Rectal smooth muscle tissue (tissue), 1 donor: Measurements from ENCODE around the gene NUPR1.
"Not testable (repeated sequence)": the region's sequence is repeated elsewhere in the genome, so short reads cannot be mapped to it uniquely, and the experiment has no call there.

ENCODE experiments used
- H3K27ac ChIP-seq: one replicate; pipeline ENCODE4 v1.7.0; 2013; ENCODE audit warnings: low read depth, low read length, inconsistent platforms
- H3K27me3 ChIP-seq: one replicate; pipeline ENCODE4 v1.7.0; 2013; ENCODE audit warnings: low read length; ENCODE audit not compliant: control insufficient read depth, insufficient read depth
- H3K36me3 ChIP-seq: one replicate; pipeline ENCODE4 v1.7.0; 2013; ENCODE audit warnings: low read length; ENCODE audit not compliant: control insufficient read depth, insufficient read depth
- H3K4me1 ChIP-seq: one replicate; pipeline ENCODE4 v1.7.0; 2013; ENCODE audit warnings: low read length; ENCODE audit not compliant: control insufficient read depth, insufficient read depth
- H3K4me3 ChIP-seq: one replicate; pipeline ENCODE4 v1.7.0; 2013; ENCODE audit warnings: low read length
- H3K9ac ChIP-seq: one replicate; pipeline ENCODE4 v1.7.0; 2013; ENCODE audit warnings: low read length

Gene NUPR1

DNA sequence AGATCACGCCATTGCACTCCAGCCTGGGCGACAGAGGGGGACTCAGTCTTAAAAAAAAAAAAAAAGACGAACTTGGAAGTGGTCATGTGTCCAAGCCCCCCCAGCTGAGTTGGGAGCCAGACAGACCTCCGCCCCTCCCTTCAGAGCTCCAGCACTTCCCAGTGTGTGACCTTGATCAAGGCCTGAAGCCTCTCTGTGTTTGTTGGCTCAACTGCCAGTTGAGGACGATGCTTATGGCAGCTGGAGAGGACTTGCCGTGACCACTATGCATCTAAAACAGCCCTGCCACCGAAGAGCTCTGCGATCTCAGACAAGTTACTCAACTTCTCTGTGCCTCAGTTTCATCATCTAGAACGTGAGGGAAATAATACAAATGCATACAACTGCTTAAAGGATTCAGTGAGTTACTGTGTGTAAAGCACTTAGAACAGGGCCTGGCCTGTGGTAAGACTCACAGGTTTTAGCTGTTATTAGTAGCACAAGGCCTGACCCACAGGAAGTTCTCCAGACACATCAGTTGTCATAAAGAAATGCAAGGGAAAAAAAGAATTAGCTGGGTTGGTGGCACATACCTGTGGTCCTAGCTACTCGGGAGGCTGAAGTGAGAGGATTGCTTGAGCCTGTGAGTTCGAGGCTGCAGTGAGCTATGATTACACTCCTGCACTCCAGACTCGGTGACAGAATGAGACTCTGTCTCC is 25.1 kb downstream of the NUPR1 start:
- no peaks in the 10 kb centered on the region for H3K36me3 ChIP-seq
- no peak overlapping the region for H3K4me3 ChIP-seq
- H3K9ac ChIP-seq = no peak overlapping the region
- H3K27me3 ChIP-seq = no peaks in the 10 kb centered on the region
- H3K27ac ChIP-seq = no peak overlapping the region
- no peaks in the 10 kb centered on the region for H3K4me1 ChIP-seq

DNA sequence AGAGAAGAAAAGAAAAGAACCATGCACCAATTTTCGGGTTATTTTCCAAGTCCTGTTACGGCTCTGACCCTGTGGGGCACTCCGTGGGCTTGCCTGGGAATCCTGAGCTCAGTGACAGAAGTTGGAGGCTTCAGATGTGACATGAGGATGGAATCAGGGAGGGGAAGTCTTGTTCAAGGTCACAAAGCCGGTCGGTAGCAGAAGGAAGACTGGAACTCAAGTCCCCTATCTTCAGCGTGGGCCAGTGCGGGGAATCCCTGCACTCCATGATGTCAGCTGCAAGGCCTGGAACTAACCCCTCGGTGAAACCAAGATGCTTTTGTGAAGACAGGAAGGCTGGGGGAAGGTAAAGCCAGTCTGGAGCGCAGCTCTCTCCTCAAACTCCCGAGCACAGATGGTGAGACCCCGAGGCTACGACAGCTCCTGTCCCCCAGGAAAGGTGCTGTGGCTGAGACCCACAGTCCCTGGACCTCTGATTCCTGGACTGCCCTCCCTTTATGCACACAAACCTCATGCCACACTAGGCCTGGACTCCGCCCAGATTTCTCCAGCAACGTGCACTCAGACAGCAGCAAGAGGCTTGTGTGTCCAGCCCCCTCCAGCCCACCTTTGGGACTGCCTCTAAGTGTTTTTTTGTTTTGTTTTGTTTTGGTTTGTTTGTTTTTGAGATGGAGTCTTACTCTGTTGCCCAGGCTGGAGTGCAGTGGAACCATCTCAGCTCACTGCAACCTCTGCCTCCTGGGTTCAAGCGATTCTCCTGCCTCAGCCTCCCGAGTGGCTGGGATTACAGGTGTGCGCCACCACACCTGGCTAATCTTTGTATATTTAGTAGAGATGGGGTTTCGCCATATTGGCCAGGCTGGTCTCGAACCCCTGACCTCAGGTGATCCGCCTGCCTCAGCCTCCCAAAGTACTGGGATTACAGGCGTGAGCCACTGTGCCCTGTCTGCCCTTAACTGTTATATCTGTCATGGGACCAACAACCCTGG is 26.7 kb downstream of the NUPR1 start:
- Histone ChIP-seq H3K36me3 (no peaks in the 10 kb centered on the region), H3K27me3 (no peaks in the 10 kb centered on the region), H3K4me1 (no peaks in the 10 kb centered on the region), H3K27ac (no peak overlapping the region), H3K4me3 (no peak overlapping the region), H3K9ac (no peak overlapping the region)

DNA sequence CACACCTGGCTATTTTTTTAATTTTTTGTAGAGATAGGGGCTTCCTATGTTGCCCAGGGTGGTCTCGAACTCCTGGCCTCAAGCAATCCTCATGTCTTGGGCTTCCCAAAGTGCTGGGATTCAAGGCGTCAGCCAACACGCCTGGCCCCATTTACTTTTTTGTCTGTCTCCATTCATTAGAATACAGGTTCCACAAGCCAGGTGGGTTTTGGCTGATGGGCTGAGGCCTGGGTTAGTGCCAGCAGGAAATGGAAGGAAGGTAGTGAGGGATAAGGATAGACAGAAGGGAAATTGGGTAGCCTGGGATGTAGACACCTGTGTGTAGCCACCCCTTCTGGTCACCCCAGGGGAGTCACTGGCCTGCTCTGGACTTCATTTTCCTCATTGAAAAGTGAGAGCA is 27.7 kb downstream of the NUPR1 start:
- Histone ChIP-seq H3K27me3 (no peaks in the 10 kb centered on the region), H3K27ac (no peak overlapping the region), H3K36me3 (no peaks in the 10 kb centered on the region), H3K4me3 (no peak overlapping the region), H3K4me1 (no peaks in the 10 kb centered on the region), H3K9ac (no peak overlapping the region)

DNA sequence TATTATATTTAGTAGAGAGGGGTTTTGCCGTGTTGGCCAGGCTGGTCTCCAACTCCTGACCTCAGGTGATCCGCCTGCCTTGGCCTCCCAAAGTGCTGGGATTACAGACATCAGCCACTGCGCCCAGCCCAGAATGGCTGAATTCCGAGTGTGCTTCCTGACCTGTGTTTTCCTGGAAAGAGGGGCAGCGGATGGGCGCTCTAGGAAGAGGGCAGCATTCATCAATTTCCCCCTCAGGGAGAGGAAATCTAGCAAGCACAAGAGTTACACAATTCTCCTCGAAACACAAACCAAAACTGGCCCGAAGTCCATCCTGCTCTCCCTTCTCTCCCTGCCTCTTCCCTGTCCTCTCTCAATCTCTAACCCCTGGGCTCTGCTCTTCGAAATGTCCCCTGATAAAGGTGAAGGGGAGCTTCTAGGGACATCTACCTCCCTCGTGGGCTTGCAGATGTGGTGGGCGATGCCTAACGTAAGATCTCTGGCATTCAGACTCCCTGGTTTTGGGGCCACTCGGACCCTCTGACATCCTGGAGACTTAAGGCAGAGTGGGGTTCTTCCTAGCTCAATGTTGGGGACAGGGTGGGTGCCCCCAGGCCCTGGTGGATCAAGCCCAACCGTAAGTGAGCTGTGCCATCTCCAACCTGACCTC is 33.2 kb downstream of the NUPR1 start:
- Histone ChIP-seq H3K4me3 (no peak overlapping the region), H3K36me3 (no peaks in the 10 kb centered on the region), H3K4me1 (no peaks in the 10 kb centered on the region), H3K27ac (no peak overlapping the region), H3K27me3 (no peaks in the 10 kb centered on the region), H3K9ac (no peak overlapping the region)

DNA sequence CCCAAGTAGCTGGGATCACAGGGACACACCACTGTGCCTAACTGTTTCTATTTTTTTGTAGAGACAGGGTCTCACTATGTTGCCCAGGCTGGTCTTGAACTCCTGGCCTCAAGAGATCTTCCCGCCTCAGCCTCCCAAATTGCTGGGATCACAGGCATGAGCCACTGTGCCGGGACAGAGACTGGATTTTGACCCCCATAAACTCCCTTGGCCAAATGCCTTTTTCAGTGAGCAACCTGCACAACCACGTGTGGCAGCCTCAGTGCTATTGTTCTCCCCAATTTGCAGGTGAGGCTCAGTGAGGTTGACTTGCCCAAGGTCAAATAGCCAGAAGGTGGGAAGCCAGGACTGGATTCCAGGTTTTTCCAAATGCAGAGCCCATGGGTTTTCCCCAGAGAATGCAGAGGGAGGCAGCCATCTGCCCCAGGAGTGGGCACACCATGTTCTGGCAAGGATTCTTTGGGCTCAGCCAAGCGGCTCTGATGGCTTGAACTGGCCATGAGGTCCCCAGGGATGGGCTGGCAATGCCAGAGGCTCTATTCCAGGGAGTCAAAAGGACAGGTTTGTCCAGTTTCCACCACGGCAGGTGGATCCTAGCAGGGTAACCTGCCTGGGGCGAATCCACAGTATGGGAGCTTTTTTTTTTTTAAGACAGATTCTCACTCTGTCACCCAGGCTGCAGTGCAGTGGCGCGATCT is 33.9 kb downstream of the NUPR1 start:
- no peak overlapping the region for H3K4me3 ChIP-seq
- no peak overlapping the region for H3K9ac ChIP-seq
- H3K4me1 ChIP-seq = no peaks in the 10 kb centered on the region
- H3K27me3 ChIP-seq = no peaks in the 10 kb centered on the region
- no peaks in the 10 kb centered on the region for H3K36me3 ChIP-seq
- no peak overlapping the region for H3K27ac ChIP-seq

DNA sequence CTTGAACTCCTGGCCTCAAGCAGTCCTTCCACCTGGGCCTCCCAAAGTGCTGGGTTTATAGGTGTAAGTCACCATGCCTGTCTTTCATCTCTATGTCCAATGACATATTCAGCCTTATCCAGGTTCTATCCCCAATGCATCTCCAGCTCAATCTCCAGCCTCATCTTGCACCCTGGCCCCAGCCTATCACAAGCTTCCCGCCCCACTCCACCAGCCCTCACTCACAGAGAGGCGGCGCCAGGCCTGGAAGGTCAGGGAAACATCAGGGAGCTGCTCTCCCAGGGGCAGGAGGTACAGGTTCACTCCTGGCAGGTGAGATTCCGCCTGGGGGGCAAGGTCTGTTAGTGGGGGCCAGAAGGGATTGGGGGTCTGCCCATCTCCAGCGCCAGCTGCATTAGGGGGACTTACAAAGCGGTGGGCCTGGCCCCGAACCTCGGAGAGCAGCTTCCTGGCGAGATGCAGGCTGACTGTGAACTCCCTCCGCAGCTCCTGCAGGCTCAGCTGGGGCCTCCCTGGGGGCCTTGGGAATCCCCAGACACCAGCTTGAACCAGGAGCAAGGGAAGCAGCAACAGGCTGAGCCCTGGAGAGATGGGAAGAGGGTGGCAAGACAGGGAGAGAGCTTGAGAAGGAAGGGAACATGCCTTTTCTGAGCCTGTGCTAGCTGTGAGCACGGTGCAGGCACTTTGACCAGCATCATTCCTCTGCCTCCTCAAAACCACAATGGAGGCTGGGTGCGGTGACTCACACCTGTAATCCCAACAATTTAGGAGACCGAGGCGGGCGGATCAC is 35.1 kb downstream of the NUPR1 start:
- Histone ChIP-seq H3K36me3 (no peaks in the 10 kb centered on the region), H3K9ac (no peak overlapping the region)

DNA sequence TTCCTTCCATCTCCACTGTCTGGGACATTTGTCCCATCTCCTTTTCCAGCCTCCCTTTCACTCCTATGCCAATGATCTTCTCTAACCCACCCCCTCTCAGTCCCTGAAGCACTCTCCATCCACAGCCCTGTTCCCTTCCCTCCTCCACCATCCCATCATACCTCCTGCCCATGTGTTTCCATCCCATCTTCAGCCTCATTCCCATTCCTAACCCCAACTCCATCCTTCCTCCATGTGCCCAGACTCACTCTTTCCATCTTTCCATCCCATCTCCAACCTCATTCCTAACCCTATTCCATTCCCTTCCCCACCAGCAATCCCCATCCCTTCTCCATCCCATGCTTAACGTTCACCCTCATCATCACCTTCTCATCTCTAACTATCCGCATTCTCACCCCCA is 36.5 kb downstream of the NUPR1 start:
- no peak overlapping the region for H3K9ac ChIP-seq
- H3K4me3 ChIP-seq = no peak overlapping the region
- no peaks in the 10 kb centered on the region for H3K36me3 ChIP-seq
- H3K27me3 ChIP-seq = no peaks in the 10 kb centered on the region
- no peaks in the 10 kb centered on the region for H3K4me1 ChIP-seq
- H3K27ac ChIP-seq = no peak overlapping the region

More for the DNA sequence above, 35.1 kb downstream of the NUPR1 start:
- Histone ChIP-seq H3K27me3 (no peaks in the 10 kb centered on the region), H3K4me1 (no peaks in the 10 kb centered on the region), H3K4me3 (no peak overlapping the region), H3K27ac (no peak overlapping the region)

DNA sequence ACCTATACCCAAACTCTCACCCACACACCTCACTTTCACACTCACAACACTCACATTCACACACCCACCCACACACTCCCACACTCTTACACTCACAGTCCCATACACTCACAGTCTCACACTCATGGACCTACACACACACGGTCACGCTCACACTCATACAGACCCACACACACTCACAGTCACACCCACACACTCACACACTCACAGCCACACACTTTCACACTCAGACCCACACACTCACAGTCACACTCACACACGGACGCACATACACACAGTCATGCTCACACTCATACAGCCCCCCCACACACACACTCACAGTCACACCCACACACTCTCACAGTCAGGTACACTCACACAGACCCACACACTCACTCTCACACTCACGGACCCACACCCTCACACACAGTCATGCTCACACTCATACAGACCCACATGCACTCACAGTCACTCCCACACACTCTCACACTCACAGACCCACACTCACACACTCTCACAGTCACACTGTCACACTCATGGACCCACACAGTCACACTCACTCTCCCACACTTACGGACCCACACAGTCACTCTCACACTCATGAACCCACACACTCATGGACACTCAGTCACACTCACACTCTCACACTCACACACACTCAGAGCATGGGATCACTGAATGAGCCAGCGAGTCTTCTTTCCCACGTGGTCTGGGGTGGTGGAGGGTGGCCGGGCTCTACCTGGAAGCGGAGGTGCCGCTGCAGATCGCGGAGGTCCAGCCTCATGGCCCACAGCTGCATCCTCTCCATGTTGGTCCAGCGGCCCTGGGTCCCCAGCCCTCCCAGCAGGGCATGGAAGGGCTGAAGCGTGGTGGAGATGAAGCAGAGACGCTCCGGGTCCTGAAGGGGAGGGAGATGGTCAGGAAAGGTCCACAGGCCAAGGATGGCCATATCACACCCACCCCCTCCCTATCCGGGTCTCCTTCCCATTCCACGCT is 37.2 kb downstream of the NUPR1 start:
- H3K36me3 ChIP-seq = no peaks in the 10 kb centered on the region
- no peaks in the 10 kb centered on the region for H3K4me1 ChIP-seq
- no peak overlapping the region for H3K27ac ChIP-seq
- H3K9ac ChIP-seq = no peak overlapping the region
- H3K27me3 ChIP-seq = no peaks in the 10 kb centered on the region
- no peak overlapping the region for H3K4me3 ChIP-seq

DNA sequence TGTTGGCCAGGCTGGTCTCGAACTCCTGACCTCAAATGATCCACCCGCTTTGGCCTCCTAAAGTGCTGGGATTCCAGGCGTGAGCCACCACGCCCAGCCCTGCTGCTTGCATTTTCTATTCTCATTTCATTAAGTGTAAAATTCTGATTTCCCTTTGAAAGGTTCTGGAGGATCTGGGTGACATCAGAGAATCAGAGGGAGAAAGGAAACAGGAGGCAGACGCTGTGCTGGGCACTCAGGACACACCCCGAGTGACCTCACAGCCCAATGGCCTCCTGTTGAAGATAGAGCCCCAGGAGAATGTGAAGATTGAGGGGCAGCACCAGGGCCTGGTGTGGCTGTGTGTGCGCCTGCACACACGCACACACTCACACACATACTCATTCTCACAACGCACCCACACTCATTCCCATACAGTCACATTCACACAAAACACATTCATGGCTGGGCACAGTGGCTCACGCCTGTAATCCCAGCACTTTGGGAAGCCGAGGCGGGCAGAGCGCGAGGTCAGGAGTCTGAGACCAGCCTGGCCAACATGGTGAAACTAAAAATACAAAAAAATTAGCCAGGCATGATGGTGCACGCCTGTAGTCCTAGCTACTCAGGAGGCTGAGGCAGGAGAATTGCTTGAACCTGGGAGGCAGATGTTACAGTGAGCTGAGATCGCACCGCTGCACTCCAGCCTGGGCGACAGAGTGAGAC is 38.1 kb downstream of the NUPR1 start:
- H3K27ac ChIP-seq, H3K4me3 ChIP-seq, H3K4me1 ChIP-seq, H3K36me3 ChIP-seq, H3K27me3 ChIP-seq, H3K9ac ChIP-seq: not testable (repeated sequence)

DNA sequence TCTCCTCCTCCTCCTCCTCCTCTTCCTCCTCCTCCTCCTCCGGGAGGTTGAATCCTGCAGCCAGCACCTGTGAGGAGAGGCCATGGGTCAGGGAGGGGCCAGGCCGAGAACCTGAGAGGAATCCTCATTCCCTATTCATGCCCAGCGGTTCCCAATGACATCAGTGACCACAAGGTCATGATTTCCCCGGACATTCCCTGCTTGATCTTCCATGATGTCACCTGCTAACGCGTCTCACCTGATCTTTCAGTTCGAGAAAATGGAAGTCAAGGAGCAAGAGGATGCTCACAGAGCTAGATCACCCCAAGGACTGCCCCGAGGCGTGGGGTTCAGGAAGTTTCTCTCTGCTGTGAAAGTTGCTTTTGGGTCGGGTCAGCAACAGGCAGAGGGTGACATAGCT is 38.9 kb downstream of the NUPR1 start:
- no peak overlapping the region for H3K9ac ChIP-seq

More for the DNA sequence above, 38.9 kb downstream of the NUPR1 start:
- Histone ChIP-seq H3K4me1 (no peaks in the 10 kb centered on the region), H3K27me3 (no peaks in the 10 kb centered on the region), H3K27ac (no peak overlapping the region), H3K4me3 (no peak overlapping the region), H3K36me3 (no peaks in the 10 kb centered on the region)
